HG02938 (cell line): ENCODE results near the gene CCDC197.
A peak's percentile ranks its signal among the peaks of the same experiment; 100 is the strongest.

Source experiments
- ATAC-seq: cut with Tn5 transposase; IDR thresholded peaks from one replicate; pipeline ENCODE4 v1.9.1; 2021; ENCODE audit warnings: mild to moderate bottlenecking, moderate library complexity; ENCODE audit not compliant: unreplicated experiment

Gene CCDC197

DNA sequence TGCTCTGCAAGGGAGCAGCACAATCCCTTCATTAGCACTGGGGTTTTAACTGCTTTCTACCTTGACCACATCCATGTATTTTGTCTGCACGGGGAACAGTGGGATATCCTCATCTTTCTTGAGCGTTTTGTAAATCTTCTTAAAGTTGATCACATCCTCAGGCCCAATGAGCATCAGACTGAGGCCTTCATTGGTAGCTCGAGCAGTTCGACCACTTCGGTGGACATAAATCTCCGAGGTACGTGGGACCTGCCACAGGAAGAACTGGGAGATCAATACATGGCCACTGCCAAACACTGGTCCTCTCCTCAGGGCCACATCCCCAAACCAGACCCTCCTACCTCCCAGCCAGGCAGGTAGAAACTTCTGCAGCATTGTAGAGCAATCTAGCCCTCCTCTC lies 57.8 kb downstream of the CCDC197 start:
- ATAC-seq: no peak

DNA sequence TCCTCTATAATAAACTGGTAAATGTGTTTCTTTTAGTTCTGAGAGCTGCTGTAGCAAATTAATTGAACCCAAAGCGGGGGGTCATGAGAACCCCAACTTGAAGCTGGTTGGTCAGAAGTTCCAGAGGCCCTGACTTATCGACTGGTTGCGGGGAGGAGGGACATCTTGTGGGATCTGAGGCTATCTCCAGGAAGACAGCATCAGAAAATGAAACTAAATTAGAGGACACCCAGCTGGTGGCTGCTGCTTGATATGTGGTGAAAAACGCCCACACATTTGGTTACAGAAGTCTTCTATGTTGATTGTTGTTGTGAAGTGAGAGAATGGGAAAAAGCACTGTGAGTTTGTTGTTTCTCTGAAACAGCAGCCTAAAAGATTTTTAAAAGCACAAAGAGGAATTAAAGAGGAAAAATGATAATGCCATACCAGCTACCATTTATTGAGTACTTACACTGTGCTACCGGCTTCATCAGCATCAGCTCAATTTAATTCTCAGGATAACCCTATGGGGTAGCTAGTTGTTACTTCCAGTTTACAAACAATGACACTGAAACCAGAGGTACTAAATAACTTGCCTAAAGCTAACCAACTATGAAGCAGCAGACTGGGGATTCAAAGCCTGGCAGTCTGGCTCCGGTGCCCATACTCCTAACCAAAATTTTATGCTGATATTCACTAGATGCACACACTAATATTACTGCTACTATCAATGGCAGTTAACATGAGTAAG lies 59.6 kb downstream of the CCDC197 start:
- peak; percentile 82 for ATAC-seq

DNA sequence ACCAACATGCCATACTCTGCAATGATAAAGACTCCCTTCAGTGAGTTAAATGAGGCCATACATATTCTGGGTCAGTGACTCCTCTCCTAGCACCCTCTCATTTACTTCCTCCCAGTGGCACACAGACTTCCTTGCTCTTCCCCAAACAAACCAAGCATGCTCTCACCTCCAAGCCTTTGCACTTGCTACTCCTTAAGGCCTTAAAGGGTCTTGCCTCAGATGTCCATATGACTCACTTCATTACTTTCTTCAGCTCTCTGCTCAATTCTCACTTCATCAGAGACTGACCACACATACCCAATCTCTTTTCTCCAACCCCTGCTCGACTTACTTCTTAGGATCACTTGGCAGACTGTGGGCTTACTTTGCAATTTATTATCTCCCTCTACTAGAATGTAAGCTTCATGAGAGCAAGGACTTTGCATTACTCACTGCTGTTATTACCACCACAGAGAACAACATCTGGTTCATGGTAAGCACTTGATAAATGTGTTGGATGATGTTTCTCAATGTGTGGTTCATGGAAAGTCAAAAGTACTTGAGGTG lies 61.1 kb downstream of the CCDC197 start:
- no peak for ATAC-seq
